ENCODE measurements around the gene ARSI. TPM values are rescaled to one million over a fixed set of nuclear protein-coding genes. Genes with fewer than 3 reads are reported as not detected.

The ARSI gene
- polyA plus RNA-seq (2012; ENCODE audit: low read depth, missing spikeins) = not detected

DNA sequence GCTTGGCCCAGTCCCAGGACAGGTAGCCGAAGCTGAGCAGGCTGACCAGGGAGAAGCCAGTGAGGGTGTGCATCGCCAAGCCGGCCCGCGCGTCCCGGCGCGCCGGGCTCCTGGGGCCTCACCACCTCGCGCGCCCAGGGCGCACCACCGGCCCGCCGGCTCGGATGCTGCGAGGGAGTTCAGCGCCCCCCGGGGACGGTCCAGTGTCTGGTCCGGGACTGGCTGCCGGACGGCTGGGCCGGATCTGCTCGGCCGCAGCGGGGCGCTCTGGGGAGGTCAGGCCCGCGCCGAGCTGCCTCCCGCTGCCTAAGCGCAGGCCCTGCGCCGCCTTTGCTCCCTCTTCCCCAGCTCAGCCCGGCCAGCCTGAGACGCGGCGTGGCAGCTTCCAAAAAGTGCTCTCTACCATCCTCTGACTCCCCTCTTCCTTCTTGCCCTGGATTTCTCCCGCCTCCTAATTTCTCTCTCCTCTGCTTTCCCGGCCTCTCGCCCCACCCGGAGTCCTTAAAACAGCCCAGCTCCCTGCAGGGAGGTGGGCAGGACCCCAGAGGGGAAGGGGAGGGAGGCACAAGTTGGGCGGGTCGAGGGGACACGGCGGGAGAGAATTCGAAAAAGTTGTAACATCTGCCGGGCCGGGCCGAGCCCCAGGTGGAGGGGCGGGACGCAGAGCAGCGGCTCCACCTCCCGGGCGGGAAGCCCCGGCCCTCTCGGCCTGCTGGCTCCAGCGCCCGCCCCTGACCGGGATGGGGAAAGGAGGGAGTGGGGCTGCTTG lies at the start of gene ARSI:
Gene ARSI, minus strand, starts transcription at position 605 of the 769 bp plus-strand sequence. Its CDS starts 532 bp downstream, at position 73.
- TF ChIP-seq PAX5 (IDR thresholded peaks at IDR 0.05; ENCODE audit: insufficient read depth, low read length, severe bottlenecking) (no peak), POLR2A (IDR thresholded peaks at IDR 0.05; ENCODE audit: low read depth, low read length) (no peak), POU2F2 (IDR thresholded peaks at IDR 0.05; ENCODE audit: low read depth, low read length) (no peak), POLR2AphosphoS5 (IDR thresholded peaks at IDR 0.05; ENCODE audit: low read depth, low read length) (no peak), SPI1 (IDR thresholded peaks at IDR 0.05; ENCODE audit: low read depth, low read length) (no peak), TAF1 (IDR thresholded peaks at IDR 0.05; ENCODE audit: low read depth, low read length) (no peak)
- FAIRE-seq (no peak), DNase-seq (ENCODE audit: insufficient read length, low spot score) (no peak)

- peak; percentile 90 for FAIRE-seq
- DNase-seq (ENCODE audit: insufficient read length, low spot score) = peak; percentile 47
- no peak for TF ChIP-seq POLR2A (IDR thresholded peaks at IDR 0.05; ENCODE audit: low read depth, low read length)
- no peak for TF ChIP-seq PAX5 (IDR thresholded peaks at IDR 0.05; ENCODE audit: insufficient read depth, low read length, severe bottlenecking)
- TF ChIP-seq SPI1 (IDR thresholded peaks at IDR 0.05; ENCODE audit: low read depth, low read length) = no peak
- TF ChIP-seq POLR2AphosphoS5 (IDR thresholded peaks at IDR 0.05; ENCODE audit: low read depth, low read length) = no peak
- TF ChIP-seq POU2F2 (IDR thresholded peaks at IDR 0.05; ENCODE audit: low read depth, low read length) = no peak
- TF ChIP-seq TAF1 (IDR thresholded peaks at IDR 0.05; ENCODE audit: low read depth, low read length) = no peak
These were observed 48.0 kb upstream of the ARSI start for GRCh38 chr5:150350524-150351344.

- DNase-seq (ENCODE audit: insufficient read length, low spot score) (no peak), FAIRE-seq (no peak)
- TF ChIP-seq TAF1 (IDR thresholded peaks at IDR 0.05; ENCODE audit: low read depth, low read length) (no peak), POLR2A (IDR thresholded peaks at IDR 0.05; ENCODE audit: low read depth, low read length) (no peak), SPI1 (IDR thresholded peaks at IDR 0.05; ENCODE audit: low read depth, low read length) (no peak), POLR2AphosphoS5 (IDR thresholded peaks at IDR 0.05; ENCODE audit: low read depth, low read length) (no peak), POU2F2 (IDR thresholded peaks at IDR 0.05; ENCODE audit: low read depth, low read length) (no peak), PAX5 (IDR thresholded peaks at IDR 0.05; ENCODE audit: insufficient read depth, low read length, severe bottlenecking) (no peak)
These were observed 47.1 kb upstream of the ARSI start for GRCh38 chr5:150349681-150350275.

DNA sequence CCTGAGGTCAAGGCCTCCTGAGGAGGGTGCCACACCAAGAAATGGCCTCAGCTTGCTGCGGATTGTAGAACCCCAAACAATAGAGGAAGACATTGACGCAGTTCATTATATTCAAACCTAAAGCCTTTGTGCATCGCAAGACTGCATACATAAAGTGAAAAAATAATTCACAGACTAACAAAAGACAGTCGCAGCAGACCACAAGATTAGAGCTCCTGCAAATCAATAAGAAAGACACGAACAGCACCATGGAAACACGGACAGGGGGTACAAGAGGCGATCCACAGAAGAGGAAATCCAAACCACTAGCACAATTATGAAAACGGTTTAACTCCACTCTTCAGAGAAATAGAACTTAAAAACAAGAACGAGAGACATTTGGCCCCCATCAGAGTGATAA lies 44.7 kb upstream of the ARSI start:
- no peak for TF ChIP-seq TAF1 (IDR thresholded peaks at IDR 0.05; ENCODE audit: low read depth, low read length)
- no peak for DNase-seq (ENCODE audit: insufficient read length, low spot score)
- FAIRE-seq = no peak

GRCh38 chr5:150347003-150347402 lies 44.3 kb upstream of the ARSI start:
- FAIRE-seq (no peak), DNase-seq (ENCODE audit: insufficient read length, low spot score) (no peak)
- no peak for TF ChIP-seq PAX5 (IDR thresholded peaks at IDR 0.05; ENCODE audit: insufficient read depth, low read length, severe bottlenecking)
- no peak for TF ChIP-seq POU2F2 (IDR thresholded peaks at IDR 0.05; ENCODE audit: low read depth, low read length)
- no peak for TF ChIP-seq SPI1 (IDR thresholded peaks at IDR 0.05; ENCODE audit: low read depth, low read length)
- no peak for TF ChIP-seq POLR2AphosphoS5 (IDR thresholded peaks at IDR 0.05; ENCODE audit: low read depth, low read length)
- TF ChIP-seq POLR2A (IDR thresholded peaks at IDR 0.05; ENCODE audit: low read depth, low read length) = no peak
- TF ChIP-seq TAF1 (IDR thresholded peaks at IDR 0.05; ENCODE audit: low read depth, low read length) = no peak

DNA sequence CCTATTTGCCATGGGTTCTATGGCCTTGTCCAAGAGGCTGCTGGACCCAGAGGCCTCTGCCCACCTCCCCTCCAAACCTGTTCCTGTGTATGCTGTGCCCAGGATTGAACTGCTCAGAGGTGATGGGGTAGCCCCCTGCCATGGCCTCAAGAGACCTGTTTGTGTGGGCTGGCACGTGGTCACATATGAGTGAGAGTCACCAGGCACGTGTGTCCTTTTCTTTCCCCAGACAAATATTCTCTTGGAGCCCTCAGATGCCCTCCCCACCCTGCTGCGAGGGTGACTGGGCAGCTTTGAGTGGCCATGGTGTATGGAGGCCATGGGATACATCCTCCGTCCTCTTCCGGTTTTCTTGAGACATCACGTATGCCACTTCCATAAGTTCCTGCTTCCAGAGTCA lies 43.9 kb upstream of the ARSI start:
- DNase-seq (ENCODE audit: insufficient read length, low spot score) (no peak), FAIRE-seq (no peak)
- no peak for TF ChIP-seq POU2F2 (IDR thresholded peaks at IDR 0.05; ENCODE audit: low read depth, low read length)
- no peak for TF ChIP-seq TAF1 (IDR thresholded peaks at IDR 0.05; ENCODE audit: low read depth, low read length)
- no peak for TF ChIP-seq POLR2AphosphoS5 (IDR thresholded peaks at IDR 0.05; ENCODE audit: low read depth, low read length)
- no peak for TF ChIP-seq POLR2A (IDR thresholded peaks at IDR 0.05; ENCODE audit: low read depth, low read length)
- TF ChIP-seq SPI1 (IDR thresholded peaks at IDR 0.05; ENCODE audit: low read depth, low read length) = no peak
- TF ChIP-seq PAX5 (IDR thresholded peaks at IDR 0.05; ENCODE audit: insufficient read depth, low read length, severe bottlenecking) = no peak

- no peak for DNase-seq (ENCODE audit: insufficient read length, low spot score)
- FAIRE-seq = peak; percentile 5
- TF ChIP-seq POU2F2 (IDR thresholded peaks at IDR 0.05; ENCODE audit: low read depth, low read length) = no peak
- no peak for TF ChIP-seq SPI1 (IDR thresholded peaks at IDR 0.05; ENCODE audit: low read depth, low read length)
- TF ChIP-seq PAX5 (IDR thresholded peaks at IDR 0.05; ENCODE audit: insufficient read depth, low read length, severe bottlenecking) = no peak
- TF ChIP-seq POLR2AphosphoS5 (IDR thresholded peaks at IDR 0.05; ENCODE audit: low read depth, low read length) = no peak
- no peak for TF ChIP-seq POLR2A (IDR thresholded peaks at IDR 0.05; ENCODE audit: low read depth, low read length)
- no peak for TF ChIP-seq TAF1 (IDR thresholded peaks at IDR 0.05; ENCODE audit: low read depth, low read length)
These were observed 43.0 kb upstream of the ARSI start for GRCh38 chr5:150345716-150346115.

GRCh38 chr5:150343994-150344631 lies 41.4 kb upstream of the ARSI start:
- TF ChIP-seq TAF1 (IDR thresholded peaks at IDR 0.05; ENCODE audit: low read depth, low read length) (no peak), POU2F2 (IDR thresholded peaks at IDR 0.05; ENCODE audit: low read depth, low read length) (no peak), SPI1 (IDR thresholded peaks at IDR 0.05; ENCODE audit: low read depth, low read length) (no peak), POLR2A (IDR thresholded peaks at IDR 0.05; ENCODE audit: low read depth, low read length) (no peak), POLR2AphosphoS5 (IDR thresholded peaks at IDR 0.05; ENCODE audit: low read depth, low read length) (no peak), PAX5 (IDR thresholded peaks at IDR 0.05; ENCODE audit: insufficient read depth, low read length, severe bottlenecking) (no peak)
- DNase-seq (ENCODE audit: insufficient read length, low spot score) (no peak), FAIRE-seq (no peak)

DNA sequence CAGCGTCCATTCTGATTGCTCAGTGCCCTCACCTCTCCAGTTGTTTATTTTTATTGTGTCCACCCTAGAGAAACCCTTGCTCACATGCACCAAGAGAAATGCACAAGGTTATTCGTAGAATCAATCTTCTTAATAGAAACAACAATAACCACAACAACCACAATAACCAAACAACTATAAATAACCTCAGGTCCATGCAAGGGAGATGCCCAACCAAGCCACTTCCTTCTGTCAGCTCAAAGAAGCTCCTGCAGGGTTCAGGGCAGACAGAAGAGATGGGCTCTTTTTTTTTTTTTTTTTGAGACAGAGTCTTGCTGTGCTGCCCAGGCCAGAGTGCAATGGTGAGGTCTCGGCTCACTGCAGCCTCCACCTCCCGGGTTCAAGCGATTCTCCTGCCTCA lies 39.9 kb upstream of the ARSI start:
- TF ChIP-seq TAF1 (IDR thresholded peaks at IDR 0.05; ENCODE audit: low read depth, low read length) = no peak
- no peak for TF ChIP-seq SPI1 (IDR thresholded peaks at IDR 0.05; ENCODE audit: low read depth, low read length)
- TF ChIP-seq POLR2A (IDR thresholded peaks at IDR 0.05; ENCODE audit: low read depth, low read length) = no peak
- no peak for TF ChIP-seq POU2F2 (IDR thresholded peaks at IDR 0.05; ENCODE audit: low read depth, low read length)
- no peak for TF ChIP-seq PAX5 (IDR thresholded peaks at IDR 0.05; ENCODE audit: insufficient read depth, low read length, severe bottlenecking)
- TF ChIP-seq POLR2AphosphoS5 (IDR thresholded peaks at IDR 0.05; ENCODE audit: low read depth, low read length) = no peak
- no peak for FAIRE-seq
- DNase-seq (ENCODE audit: insufficient read length, low spot score) = no peak

Data from GM12891 (cell line).